NCI-H1417 treated with DMSO at 0.1 percent for 48 hours (cell line): ENCODE results near the gene RPL4.
"Not testable (repeated sequence)": the region's sequence is repeated elsewhere in the genome, so short reads cannot be mapped to it uniquely, and the experiment has no call there.

Experiments
- DNase-seq: peaks from one replicate; lab custom pipeline; 2025; lab: John Stamatoyannopoulos, UW

The RPL4 gene

DNA sequence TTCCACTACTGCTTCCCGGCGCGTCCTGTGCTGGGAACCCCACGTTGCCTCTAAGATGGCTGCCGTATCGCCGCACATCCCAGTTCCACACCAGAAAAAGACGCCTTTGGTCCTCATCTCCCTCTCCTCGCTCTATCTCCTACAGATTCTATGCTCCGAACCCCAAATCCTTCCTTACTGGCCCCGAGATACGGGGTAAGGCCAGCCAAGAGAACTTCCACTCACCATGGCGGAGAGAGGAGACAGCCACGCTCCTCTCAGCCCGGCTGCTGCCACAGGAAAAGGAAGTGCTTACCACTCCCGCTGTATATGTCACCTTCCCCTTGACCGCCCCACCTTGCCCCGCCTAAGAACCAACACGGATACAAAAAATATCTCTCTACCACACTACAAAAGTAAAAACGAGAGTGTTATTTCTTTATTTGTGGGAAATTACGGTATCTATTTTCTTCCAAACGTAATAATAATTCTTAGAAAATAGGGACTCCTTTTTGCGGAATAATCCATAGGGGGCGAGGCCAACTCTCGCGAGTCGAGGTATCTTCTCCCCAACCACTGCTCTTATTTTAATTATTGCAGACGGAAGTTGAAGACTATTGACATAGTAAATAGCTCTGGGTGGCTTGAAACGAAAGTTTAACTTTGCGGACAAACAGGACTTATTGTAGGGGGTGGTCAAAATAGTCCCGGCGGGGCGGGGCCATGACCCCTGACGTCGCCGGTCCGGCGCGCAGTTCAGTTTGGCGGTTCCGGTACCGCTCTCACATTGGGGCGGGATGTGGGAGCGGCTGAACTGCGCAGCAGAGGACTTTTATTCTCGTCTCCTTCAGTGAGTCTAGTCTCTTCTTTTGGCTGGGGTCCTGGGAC is at the start of gene RPL4, which contains the start of gene ZWILCH:
TSS of gene RPL4 (minus strand) at position 293 of the 867 bp plus-strand sequence. CDS start at position 228, 65 bp downstream.
TSS of gene ZWILCH (plus strand) at position 764 of the 867 bp plus-strand sequence. CDS start at position 777, 13 bp downstream.
- peak; percentile 54 for DNase-seq

GRCh38 chr15:66545255-66545654 is 40.6 kb upstream of the RPL4 start:
- no peak for DNase-seq

DNA sequence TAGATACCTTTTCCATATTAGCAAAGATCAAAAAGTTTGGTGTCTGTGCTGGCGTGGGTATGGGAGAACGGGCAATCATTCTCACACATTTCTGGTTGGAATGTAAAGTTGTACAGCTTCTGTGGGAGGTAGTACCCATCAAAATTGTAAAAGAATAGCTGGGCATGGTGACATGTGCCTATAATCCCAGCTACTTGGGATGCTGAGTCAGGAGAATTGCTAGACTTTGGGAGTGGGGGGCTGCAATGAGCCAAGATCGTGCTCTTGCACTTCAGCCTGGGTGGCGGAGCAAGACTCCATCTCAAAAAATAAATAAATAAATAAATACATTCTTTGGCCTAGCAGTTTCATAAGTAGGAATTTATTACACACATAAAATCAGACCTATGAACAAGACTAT is 38.2 kb upstream of the RPL4 start:
- DNase-seq: no peak

DNA sequence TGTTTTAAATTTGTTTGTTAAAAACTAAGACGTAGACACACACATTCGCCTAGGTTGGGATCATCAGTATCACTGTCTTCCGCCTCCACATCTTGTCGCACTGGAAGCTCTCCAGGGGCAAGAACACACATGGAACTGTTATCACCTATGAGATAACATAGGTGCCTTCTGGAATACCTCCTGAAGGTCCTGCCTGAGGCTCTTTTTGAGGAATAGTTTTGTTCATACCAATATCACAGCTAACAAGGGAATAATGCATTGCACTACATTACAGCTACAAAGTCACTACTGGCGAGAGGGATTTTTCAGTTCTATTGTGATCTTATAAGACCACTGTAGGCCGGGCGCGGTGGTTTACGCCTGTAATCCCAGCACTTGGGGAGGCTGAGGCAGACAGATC is 30.4 kb upstream of the RPL4 start:
- DNase-seq: no peak

GRCh38 chr15:66524838-66525237 is 20.2 kb upstream of the RPL4 start:
- no peak for DNase-seq

- DNase-seq: no peak
These were observed 19.3 kb upstream of the RPL4 start for GRCh38 chr15:66523926-66524325.

GRCh38 chr15:66515901-66516322 is 11.3 kb upstream of the RPL4 start:
- no peak for DNase-seq

- no peak for DNase-seq
These were observed 9.9 kb upstream of the RPL4 start for GRCh38 chr15:66514586-66514985.

DNA sequence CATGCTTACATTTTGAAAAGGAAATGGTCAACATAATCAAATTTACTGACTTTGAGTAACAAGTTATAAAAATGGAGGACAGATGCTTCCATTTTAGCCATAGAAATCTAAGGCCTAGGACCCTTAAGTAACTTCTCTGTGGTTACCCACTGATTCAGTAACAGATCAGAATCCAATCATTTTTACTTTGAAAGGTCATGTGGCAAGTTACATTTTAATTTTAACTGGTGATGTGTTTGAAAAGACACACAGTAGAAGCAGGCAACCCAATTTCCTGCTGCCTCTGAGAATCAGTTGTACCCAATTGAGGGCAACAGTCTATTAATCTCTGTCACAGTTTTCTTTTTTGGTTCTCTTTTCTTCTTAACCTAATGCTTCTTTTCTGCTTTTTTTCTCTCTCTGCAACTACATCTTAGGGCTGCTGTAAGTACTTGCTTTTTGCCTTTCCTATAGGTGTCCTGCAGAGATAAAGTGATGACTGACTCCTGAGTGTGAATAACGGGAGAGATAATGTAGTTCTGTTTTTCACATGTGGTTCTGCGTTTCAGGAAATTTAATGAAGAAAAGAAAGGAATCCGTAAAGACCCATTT is 3.7 kb upstream of the RPL4 start:
- DNase-seq: no peak

- no peak for DNase-seq
These were observed 1.2 kb upstream of the RPL4 start for GRCh38 chr15:66505818-66506217.

DNA sequence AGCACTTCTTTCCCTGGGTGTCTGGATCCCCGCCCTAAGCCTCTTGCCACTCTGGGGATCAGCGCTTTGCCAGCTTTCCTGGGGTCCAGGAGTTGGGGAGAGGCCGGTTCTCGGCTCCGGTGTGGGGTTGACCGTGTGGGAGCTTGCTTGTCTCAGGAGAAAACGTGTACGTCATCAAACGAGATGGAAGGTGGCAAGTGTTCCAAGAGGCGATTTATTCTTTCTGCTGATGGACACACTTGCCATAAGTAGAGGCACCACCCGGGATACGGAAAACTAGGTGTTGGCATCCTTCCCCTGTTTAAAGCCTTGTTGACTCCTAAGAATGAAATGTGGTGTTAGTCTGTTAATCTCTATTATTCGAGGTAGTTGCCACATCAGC is 766 bp upstream of the RPL4 start:
- DNase-seq: no peak

DNA sequence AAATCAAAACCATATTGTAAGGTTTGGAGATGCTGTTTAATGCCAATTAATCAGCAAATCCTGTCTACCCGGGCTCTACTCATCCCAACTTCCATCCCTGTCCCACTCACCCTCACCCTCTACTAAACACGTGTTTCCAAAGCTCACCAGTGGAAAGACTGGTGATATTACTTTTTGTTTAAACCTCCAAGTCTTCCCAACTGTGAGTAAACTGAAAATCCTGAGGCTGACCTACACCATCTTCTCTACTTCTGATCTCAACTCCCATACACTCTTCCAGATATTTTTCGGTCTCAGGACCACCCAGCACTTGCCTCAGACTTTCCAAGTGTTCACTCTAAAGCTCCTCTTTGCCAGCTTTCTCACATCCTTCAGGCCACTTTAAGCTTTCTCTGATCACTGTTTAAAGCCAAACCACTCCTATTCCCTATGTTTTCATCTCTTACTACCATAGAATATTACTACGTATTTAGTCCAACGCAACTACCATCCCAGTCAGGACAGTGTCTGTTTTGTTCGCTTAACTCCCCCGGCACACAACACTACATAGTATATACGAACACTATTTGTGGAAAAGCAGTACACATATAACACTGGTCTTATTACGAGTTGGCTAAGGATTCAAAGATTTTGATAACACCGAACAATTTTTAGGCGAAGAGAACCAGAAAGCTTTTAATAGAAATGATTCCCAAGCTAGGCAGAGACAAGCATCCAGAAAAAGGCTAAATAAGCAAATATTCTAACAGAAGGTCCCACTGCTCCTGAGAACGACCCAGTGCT is 684 bp downstream of the RPL4 start:
- no peak for DNase-seq

GRCh38 chr15:66503041-66503648 is 1.5 kb downstream of the RPL4 start:
- DNase-seq: not testable (repeated sequence)

- DNase-seq: no peak
These were observed 2.2 kb downstream of the RPL4 start for GRCh38 chr15:66502491-66502890.

DNA sequence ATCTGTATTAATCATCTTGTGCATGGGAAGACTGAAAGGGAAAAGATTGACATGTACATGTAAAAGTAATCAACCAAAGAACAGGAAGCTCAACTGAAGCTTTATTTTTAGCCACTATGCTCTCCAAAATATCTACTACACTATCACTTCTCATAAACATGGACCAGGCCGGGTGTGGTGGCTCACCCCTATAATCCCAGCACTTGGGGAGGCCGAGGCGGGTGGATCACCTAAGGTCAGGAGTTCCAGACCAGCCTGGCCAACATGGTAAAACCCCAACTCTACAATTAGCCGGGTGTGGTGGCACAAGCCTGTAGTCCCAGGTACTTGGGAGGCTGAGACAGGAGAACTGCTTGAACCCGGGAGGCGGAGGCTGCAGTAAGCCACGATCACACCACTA is 4.3 kb downstream of the RPL4 start:
- DNase-seq: not testable (repeated sequence)

DNA sequence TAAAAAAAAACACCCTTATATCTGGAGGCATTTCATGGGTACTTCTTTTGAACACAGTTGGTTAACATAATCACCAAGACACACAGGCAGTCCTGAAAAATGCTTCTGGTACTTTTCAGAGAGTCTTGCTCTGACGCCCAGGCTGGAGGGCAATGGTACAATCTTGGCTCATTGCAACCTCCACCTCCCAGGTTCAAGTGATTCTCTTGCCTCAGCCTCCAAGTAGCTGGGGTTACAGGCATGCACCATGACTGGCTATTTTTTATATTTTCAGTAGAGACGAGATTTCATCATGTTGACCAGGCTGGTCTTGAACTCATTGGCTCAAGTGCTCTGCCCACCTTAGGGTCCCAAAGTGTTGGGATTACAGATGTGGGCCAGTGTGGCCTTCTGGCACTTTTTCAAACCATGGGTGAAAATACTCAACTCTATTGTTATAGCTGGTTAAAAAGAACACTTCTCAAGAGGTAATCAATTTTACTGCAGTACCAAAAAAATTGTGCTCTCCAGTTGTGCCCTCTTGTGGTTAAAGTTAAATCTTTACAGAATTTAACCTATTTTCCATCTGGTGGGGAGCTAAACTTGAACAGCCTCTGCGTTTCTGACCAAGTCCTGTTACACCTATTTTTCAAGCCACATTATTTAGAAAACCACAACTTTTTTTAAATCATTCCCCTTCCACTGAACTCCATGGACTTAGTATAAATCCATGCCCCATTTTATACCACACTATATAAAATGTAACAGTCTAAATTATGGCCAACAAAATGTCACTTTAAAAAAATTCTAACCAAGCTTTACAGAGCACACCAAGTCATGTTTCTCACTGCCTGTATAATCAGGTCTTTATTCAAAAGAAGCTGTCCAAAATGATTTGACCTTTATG is 5.9 kb downstream of the RPL4 start:
- no peak for DNase-seq

- DNase-seq: peak; percentile 65
These were observed 6.9 kb downstream of the RPL4 start, which contains the start of gene SNAPC5 for GRCh38 chr15:66497502-66498455. Gene SNAPC5, minus strand, starts transcription at chr15:66497762. Its CDS starts 31 bp downstream, at chr15:66497731.

GRCh38 chr15:66496951-66497501 is 7.6 kb downstream of the RPL4 start:
- no peak for DNase-seq

DNA sequence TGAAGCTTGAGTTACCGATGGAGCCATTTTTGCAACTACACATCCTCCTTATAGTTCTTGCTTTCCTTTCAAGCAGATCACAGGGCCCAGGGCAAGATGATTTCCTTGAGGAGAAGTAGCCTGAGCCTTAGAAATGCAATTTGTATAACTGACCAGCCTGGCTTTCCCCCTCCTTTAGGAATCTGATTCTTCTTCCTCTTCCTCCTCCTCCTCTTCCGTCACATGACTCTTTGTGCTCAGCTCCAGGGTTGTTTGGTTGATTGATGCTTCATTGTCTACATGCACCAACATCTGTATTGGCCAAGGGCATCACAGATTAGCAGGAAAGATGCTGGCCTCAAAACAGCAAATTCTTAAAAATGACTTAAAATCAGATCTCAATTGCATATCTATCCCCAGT is 10.4 kb downstream of the RPL4 start:
- DNase-seq: no peak

- DNase-seq: no peak
These were observed 12.8 kb downstream of the RPL4 start for GRCh38 chr15:66491846-66492245.
